Measurements from ENCODE around the gene FGFR4.

FGFR4 gene

DNA sequence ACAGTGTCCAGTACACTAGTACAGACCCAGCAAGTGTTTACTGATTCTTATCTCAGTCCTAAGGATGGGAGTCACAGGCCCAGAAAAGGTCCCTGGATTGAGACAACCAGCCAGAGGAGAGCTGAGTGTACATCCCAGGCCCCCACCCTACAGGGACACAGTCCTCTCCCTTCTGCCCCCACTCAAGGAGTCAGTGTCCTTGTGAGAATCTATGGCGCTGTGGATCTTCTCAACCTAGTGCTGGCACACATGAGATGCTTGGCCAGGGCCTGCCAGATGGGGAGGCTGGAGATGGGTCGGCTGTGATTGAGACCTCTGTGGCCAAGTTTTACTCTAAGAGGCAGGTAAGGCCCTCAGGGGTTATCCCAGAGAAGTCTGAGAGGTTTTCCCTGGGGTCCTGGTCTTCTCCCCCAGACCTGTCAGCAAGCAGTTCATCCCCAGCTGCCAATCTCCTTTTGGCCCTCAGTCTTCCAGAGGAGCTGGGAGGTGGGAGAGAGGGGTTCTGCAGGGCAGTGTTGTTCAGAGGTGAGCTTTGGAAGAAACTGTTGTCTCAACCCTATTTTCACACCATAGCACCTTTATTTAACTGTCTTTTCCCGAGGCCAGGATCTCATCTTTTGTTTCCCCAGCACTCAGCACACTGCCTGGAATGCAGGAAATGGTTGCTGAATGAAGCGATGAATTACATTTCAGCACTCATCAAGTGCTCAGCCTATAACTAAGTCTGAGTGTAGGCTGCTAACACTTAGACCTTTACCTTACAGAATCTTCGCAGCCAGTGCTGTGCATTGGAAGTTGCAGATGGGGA lies 43.7 kb downstream of the FGFR4 start:
- H3K4me3 ChIP-seq (ENCODE audit: low read depth, low read length), result no peak overlapping the region
- TF ChIP-seq, protein P1, sequence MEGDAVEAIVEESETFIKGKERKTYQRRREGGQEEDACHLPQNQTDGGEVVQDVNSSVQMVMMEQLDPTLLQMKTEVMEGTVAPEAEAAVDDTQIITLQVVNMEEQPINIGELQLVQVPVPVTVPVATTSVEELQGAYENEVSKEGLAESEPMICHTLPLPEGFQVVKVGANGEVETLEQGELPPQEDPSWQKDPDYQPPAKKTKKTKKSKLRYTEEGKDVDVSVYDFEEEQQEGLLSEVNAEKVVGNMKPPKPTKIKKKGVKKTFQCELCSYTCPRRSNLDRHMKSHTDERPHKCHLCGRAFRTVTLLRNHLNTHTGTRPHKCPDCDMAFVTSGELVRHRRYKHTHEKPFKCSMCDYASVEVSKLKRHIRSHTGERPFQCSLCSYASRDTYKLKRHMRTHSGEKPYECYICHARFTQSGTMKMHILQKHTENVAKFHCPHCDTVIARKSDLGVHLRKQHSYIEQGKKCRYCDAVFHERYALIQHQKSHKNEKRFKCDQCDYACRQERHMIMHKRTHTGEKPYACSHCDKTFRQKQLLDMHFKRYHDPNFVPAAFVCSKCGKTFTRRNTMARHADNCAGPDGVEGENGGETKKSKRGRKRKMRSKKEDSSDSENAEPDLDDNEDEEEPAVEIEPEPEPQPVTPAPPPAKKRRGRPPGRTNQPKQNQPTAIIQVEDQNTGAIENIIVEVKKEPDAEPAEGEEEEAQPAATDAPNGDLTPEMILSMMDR (IDR thresholded peaks at IDR 0.05; ENCODE audit: low read depth, low read length, missing control alignments), result no peak
- in situ Hi-C loops (cut with HindIII; ENCODE audit: low sequenced_read_pairs), result no loop called here
- no peak for DNase-seq (ENCODE audit: low read depth)

DNA sequence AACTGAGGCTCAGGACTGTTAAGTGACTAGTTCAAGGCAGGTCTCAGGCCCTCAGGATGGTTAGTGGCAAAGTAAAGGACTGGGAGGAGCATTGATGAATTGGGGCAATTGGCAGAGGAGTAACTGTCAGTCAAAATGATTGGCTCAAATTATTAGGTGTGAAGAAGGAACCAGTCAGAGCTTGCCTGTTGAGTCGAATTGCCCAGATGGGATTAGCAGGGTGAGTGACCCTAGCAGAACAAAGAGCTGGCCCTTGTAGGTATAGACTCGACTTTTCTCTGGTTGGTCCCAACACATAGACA lies 44.3 kb downstream of the FGFR4 start:
- DNase-seq (ENCODE audit: low read depth), result no peak
- H3K4me3 ChIP-seq (ENCODE audit: low read depth, low read length), result no peak overlapping the region
- in situ Hi-C loops (cut with HindIII; ENCODE audit: low sequenced_read_pairs), result no loop called here
- TF ChIP-seq, protein P1 (IDR thresholded peaks at IDR 0.05; ENCODE audit: low read depth, low read length, missing control alignments), result no peak

DNA sequence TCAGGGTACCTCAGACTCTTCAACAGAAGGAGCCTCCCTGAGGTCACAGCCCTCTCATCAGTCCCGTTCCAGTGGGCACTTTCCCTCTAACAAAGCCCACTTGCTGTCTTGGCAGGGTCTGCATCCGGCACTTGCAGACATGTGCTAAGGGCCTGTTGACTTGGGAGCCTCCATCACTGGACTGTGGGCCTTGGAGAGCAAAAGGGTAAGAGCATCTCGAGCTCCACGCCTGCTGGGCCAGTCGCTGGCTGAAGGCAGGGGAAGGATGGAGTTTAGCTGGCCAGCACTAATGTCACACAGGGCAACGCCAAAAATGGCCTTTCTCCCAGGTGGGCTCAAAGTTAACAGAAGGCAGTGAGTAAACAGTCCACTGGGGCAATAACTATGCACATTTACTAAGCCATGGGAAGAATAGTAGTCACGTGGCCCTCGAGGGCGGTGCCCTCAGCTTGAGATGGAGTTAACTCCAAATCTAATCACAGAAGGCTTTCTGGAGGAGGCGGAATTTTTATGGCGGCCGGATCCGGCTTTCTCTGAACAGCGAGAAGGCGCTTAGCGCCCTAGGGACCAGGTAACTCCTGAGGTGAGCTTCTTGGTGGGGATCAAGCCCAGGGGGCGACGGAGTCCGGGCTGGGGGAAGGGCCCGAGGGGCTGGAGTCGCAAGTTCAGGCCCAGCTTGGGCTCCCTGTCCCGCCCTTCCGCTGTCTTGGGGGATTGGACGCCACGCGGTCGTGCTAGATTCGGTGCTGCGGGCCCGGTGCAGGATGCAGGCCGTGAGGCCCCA lies 44.8 kb downstream of the FGFR4 start:
- TF ChIP-seq, protein P1 (IDR thresholded peaks at IDR 0.05; ENCODE audit: low read depth, low read length, missing control alignments), result no peak
- H3K4me3 ChIP-seq (ENCODE audit: low read depth, low read length), result no peak overlapping the region
- in situ Hi-C loops (cut with HindIII; ENCODE audit: low sequenced_read_pairs), result no loop called here
- DNase-seq (ENCODE audit: low read depth), result no peak

DNA sequence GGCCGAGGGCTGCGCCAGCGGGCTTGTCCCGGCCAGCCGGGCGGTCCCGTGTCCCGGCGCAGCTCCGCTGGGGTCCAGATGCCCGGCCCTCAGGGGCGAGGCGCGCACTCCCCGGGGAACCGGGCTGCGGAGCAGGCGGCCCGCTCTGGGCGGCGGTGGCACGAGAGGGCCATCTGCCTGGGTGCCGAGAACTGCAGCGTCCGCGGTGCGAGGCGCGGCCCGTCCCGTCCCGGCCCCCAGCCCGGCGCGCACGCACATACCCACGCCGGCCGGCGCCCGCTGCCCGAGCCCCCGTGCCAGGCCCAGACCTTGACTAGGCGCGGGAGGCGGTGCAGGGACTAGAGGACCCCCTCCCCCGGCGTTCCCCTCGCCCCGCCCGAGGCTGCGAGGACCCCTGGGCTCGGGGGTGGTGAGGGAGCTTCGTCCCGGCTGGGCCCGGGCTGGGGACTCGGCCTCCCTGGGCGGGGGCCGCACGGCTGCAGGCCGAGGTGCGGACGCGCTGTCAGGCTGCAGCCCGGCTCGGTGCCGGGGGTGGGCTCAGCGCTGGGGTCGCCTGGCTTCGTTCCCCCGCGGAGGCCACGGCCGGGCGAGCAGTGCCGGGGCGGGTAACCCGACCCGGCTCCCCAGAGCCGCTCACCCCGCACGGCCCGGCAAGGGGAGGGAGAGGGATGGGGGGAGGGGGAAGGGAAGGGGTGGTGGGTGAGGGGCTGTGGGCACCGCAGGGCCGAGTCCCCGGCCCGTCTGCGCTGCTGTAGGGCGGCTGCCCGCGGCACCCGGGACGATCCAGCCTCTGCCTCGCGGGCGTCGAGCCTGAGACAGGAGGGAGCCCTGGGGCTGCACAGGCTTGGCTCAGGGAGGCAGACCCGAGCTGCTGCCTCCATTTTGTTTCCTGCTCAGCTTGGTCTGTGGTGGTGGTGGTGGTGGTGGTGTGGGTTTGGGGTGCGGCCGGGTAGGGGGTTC lies 45.7 kb downstream of the FGFR4 start:
- TF ChIP-seq, protein P1 (IDR thresholded peaks at IDR 0.05; ENCODE audit: low read depth, low read length, missing control alignments), result no peak
- in situ Hi-C loops (cut with HindIII; ENCODE audit: low sequenced_read_pairs), result no loop called here
- H3K4me3 ChIP-seq (ENCODE audit: low read depth, low read length), result no peak overlapping the region
- DNase-seq (ENCODE audit: low read depth), result no peak

DNA sequence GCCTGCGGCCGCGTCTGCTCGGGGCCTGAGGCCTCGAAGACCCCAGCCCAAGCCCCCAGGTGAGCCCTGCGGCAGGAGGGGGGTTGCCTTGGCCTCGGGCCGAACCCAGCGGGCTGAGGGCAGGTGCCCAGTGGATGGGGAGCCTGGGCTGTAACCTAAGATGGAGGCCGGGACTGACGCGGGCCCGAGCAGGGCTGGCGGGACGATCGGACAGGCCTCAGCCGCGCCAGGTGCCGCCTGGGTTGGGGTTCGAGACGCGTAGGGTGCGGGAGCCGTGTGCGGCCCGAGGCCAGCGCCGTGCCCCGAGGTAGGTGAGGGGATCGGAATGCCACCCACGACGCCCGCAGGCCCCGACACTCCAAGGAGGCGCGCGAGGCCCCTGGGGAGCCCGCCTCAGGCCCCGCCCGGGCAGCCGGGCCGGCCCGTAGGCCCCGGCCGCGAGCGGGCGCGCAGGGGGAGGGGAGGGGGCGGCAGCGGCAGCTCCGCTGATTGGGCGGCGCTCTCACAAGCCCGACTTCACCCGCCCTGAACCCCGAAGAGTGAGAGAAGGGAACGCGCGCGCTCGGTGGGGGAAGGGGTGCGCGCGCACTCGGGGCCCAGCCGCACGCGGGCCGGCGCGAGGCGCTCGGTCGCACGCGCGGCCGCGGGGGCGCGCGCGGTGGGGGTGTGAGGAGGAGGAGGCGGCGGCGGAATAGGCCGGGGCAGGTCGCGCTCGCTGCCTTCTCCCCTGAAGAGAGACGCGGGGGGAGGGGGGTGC lies 46.6 kb downstream of the FGFR4 start, which contains the start of gene NSD1:
Gene NSD1, plus strand, starts transcription at position 678 of the 757 bp plus-strand sequence. CDS start 1,331 bp downstream, outside the sequence.
- peak within 1 kb of the TSS; percentile 54 for H3K4me3 ChIP-seq (ENCODE audit: low read depth, low read length)
- TF ChIP-seq, protein P1 (IDR thresholded peaks at IDR 0.05; ENCODE audit: low read depth, low read length, missing control alignments), result no peak
- in situ Hi-C loops (cut with HindIII; ENCODE audit: low sequenced_read_pairs), result no loop called here
- peak; percentile 20 for DNase-seq (ENCODE audit: low read depth)
